Skeletal muscle tissue (tissue), 4 donors: ENCODE results near the gene IFT172. TPM values are rescaled to one million over a fixed set of nuclear protein-coding genes. Genes with fewer than 3 reads are reported as not detected.
"Not testable (repeated sequence)": the region's sequence is repeated elsewhere in the genome, so short reads cannot be mapped to it uniquely, and the experiment has no call there.

Source experiments
- H3K27ac ChIP-seq: one replicate; pipeline ENCODE4 v1.7.0; 2013; ENCODE audit warnings: mild to moderate bottlenecking, low read depth, low read length, inconsistent platforms
- H3K27me3 ChIP-seq, 3 donors: one replicate each; pipeline ENCODE4 v1.7.0; 2013; ENCODE audit warnings: low read length in 3 of 3; ENCODE audit not compliant: control insufficient read depth in 3 of 3, insufficient read depth in 3 of 3
- H3K36me3 ChIP-seq, 3 donors: one replicate each; pipeline ENCODE4 v1.7.0; 2013; ENCODE audit warnings: low read length in 3 of 3; ENCODE audit not compliant: control insufficient read depth in 3 of 3, insufficient read depth in 3 of 3
- H3K4me1 ChIP-seq, 3 donors: one replicate each; pipeline ENCODE4 v1.7.0; 2013; ENCODE audit warnings: low read length in 3 of 3, mild to moderate bottlenecking in 3 of 3; ENCODE audit not compliant: control insufficient read depth in 3 of 3, insufficient read depth in 3 of 3
- H3K4me3 ChIP-seq, 3 donors: one replicate each; pipeline ENCODE4 v1.7.0; 2013; ENCODE audit warnings: low read length in 3 of 3
- H3K9ac ChIP-seq, 3 donors: one replicate each; pipeline ENCODE4 v1.7.0; 2013; ENCODE audit warnings: low read length in 3 of 3, mild to moderate bottlenecking in 3 of 3, moderate library complexity in 2 of 3, low read depth in 1 of 3
- H3K9me3 ChIP-seq, 3 donors: one replicate each; pipeline ENCODE4 v1.7.0; 2013; ENCODE audit warnings: low read length in 3 of 3; ENCODE audit not compliant: control insufficient read depth in 3 of 3
- total RNA-seq: library from RNA; depleted of rRNA; stranded (reverse); fragments of >200 nt; gene quantifications from one replicate; pipeline ENCODE4 v1.2.3, GENCODE V29; 2014
- donor health status: Osteomylitis.

The IFT172 gene
- total RNA-seq, result 21.4 TPM

- Histone ChIP-seq H3K27me3 (peaks cover 0 to 12% (median 6%) of the 10 kb centered on the region in 3 donors), H3K9me3 (no peaks in the 10 kb centered on the region), H3K4me3 (peak within 1 kb of the TSS; percentile 87 to 100 (median 98)), H3K9ac (peak within 1 kb of the TSS; percentile 64 to 87 (median 82)), H3K4me1 (peaks cover 18 to 24% (median 22%) of the 10 kb centered on the region in 3 donors), H3K27ac (peak within 1 kb of the TSS; percentile 54), H3K36me3 (peaks cover 0 to 8% (median 7%) of the 10 kb centered on the region in 3 donors)
Measured at GRCh38 chr2:27489498-27490397, at the start of gene IFT172. Gene IFT172 (minus strand): TSS chr2:27489743. CDS start chr2:27489653, 90 bp downstream.

- not testable (repeated sequence) for H3K4me3 ChIP-seq, H3K9ac ChIP-seq, H3K9me3 ChIP-seq, H3K27ac ChIP-seq, H3K27me3 ChIP-seq, H3K4me1 ChIP-seq, H3K36me3 ChIP-seq
Measured at GRCh38 chr2:27538839-27539450, 49.4 kb upstream of the IFT172 start.

- H3K4me1 ChIP-seq, result no peaks in the 10 kb centered on the region
- H3K4me3 ChIP-seq, result no peak overlapping the region
- H3K36me3 ChIP-seq, result no peaks in the 10 kb centered on the region
- H3K9ac ChIP-seq, result no peak overlapping the region
- no peak overlapping the region for H3K27ac ChIP-seq
- H3K9me3 ChIP-seq, result no peaks in the 10 kb centered on the region
- peaks cover 0 to 6% (median 2%) of the 10 kb centered on the region in 3 donors for H3K27me3 ChIP-seq
Measured at GRCh38 chr2:27537287-27537686, 47.7 kb upstream of the IFT172 start.

- H3K9ac ChIP-seq, result no peak overlapping the region
- no peaks in the 10 kb centered on the region for H3K4me1 ChIP-seq
- H3K4me3 ChIP-seq, result no peak overlapping the region
Measured at GRCh38 chr2:27531983-27532382, 42.4 kb upstream of the IFT172 start.

GRCh38 chr2:27527182-27527581, 37.6 kb upstream of the IFT172 start:
- Histone ChIP-seq H3K4me1 (no peaks in the 10 kb centered on the region), H3K27me3 (peaks cover 0 to 8% (median 3%) of the 10 kb centered on the region in 3 donors), H3K27ac (no peak overlapping the region), H3K9ac (no peak overlapping the region), H3K4me3 (no peak overlapping the region), H3K36me3 (no peaks in the 10 kb centered on the region), H3K9me3 (no peaks in the 10 kb centered on the region)

More at GRCh38 chr2:27531983-27532382, 42.4 kb upstream of the IFT172 start:
- Histone ChIP-seq H3K27me3 (peaks cover 0 to under 1% (median 0%) of the 10 kb centered on the region in 3 donors), H3K36me3 (no peaks in the 10 kb centered on the region), H3K27ac (no peak overlapping the region), H3K9me3 (no peaks in the 10 kb centered on the region)

- Histone ChIP-seq H3K36me3 (no peaks in the 10 kb centered on the region), H3K9ac (no peak overlapping the region), H3K4me1 (no peaks in the 10 kb centered on the region), H3K9me3 (no peaks in the 10 kb centered on the region), H3K4me3 (no peak overlapping the region), H3K27ac (no peak overlapping the region), H3K27me3 (peaks cover 0 to 8% (median 4%) of the 10 kb centered on the region in 3 donors)
Measured at GRCh38 chr2:27522400-27522945, 32.9 kb upstream of the IFT172 start.

GRCh38 chr2:27520316-27520715, 30.8 kb upstream of the IFT172 start:
- no peaks in the 10 kb centered on the region for H3K4me1 ChIP-seq
- no peaks in the 10 kb centered on the region for H3K9me3 ChIP-seq
- H3K27me3 ChIP-seq, result peaks cover 0 to 3% (median 2%) of the 10 kb centered on the region in 3 donors
- no peak overlapping the region for H3K9ac ChIP-seq
- H3K4me3 ChIP-seq, result no peak overlapping the region
- H3K27ac ChIP-seq, result no peak overlapping the region
- H3K36me3 ChIP-seq, result no peaks in the 10 kb centered on the region

- Histone ChIP-seq H3K9me3 (no peaks in the 10 kb centered on the region), H3K9ac (no peak overlapping the region), H3K4me3 (no peak overlapping the region), H3K36me3 (no peaks in the 10 kb centered on the region), H3K27me3 (peaks cover 0 to 3% (median 0%) of the 10 kb centered on the region in 3 donors), H3K4me1 (no peaks in the 10 kb centered on the region), H3K27ac (no peak overlapping the region)
Measured at GRCh38 chr2:27518782-27519113, 29.2 kb upstream of the IFT172 start.

GRCh38 chr2:27518113-27518781, 28.7 kb upstream of the IFT172 start:
- Histone ChIP-seq H3K4me3 (no peak overlapping the region), H3K36me3 (no peaks in the 10 kb centered on the region), H3K9me3 (no peaks in the 10 kb centered on the region), H3K27me3 (peaks cover 0 to 3% (median 0%) of the 10 kb centered on the region in 3 donors), H3K4me1 (no peaks in the 10 kb centered on the region), H3K9ac (no peak overlapping the region), H3K27ac (no peak overlapping the region)
